Fibroblast of mammary gland (primary cell): Measurements from ENCODE around the gene TSPAN31.

ENCODE experiments used
- DNase-seq: peaks from one replicate; pipeline ENCODE4 v3.0.0-alpha.2; 2010; ENCODE audit warnings: low read depth
- H3K4me3 ChIP-seq: 2 replicates; pipeline ENCODE4 v1.5.1; 2011; ENCODE audit warnings: low read depth, mild to moderate bottlenecking, low read length, moderate library complexity; ENCODE audit not compliant: control insufficient read depth
- TF ChIP-seq, protein P1 (sequence below): conservative IDR thresholded peaks from 2 replicates; pipeline ENCODE4 v1.5.1; 2011; ENCODE audit warnings: low read depth, low read length, inconsistent platforms; ENCODE audit not compliant: control insufficient read depth, insufficient read depth

The TSPAN31 gene, protein sequence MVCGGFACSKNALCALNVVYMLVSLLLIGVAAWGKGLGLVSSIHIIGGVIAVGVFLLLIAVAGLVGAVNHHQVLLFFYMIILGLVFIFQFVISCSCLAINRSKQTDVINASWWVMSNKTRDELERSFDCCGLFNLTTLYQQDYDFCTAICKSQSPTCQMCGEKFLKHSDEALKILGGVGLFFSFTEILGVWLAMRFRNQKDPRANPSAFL

DNA sequence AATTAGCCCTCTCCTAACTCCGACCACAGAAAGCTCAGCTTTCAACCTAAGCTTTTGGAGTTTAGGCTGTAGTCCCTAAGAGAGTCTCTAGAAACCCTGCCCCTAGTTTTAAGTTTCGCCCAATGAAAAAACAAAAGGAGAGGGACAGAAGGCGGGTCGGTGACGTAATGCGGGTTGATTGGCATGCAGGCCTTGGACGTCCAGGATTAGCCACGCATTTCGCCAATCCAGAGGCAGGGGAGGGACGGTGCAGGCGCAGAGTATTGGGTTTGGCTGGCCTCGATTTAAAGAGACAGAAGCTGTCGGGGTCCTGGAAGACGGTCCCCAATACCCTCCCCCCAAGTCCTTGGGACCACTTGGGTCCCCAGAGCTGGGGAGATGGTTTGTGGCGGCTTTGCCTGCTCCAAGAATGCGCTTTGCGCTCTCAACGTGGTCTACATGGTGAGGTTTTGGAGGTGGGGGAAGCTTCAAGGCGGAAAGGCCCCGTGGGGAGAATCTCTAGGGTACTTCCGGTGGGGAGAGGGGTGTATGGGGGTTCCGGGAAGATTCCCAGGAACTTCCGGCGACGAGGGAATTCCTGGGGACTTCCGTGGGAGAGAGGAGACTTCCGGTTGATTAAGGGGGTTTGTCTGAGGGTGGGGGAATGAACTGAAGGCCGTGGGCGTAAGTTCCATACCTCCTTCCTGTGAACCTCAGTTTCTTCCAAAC is at the start of gene TSPAN31:
TSS of gene TSPAN31 (plus strand) at position 263 of the 708 bp plus-strand sequence. CDS start at position 379, 116 bp downstream.
- TF ChIP-seq, protein P1, sequence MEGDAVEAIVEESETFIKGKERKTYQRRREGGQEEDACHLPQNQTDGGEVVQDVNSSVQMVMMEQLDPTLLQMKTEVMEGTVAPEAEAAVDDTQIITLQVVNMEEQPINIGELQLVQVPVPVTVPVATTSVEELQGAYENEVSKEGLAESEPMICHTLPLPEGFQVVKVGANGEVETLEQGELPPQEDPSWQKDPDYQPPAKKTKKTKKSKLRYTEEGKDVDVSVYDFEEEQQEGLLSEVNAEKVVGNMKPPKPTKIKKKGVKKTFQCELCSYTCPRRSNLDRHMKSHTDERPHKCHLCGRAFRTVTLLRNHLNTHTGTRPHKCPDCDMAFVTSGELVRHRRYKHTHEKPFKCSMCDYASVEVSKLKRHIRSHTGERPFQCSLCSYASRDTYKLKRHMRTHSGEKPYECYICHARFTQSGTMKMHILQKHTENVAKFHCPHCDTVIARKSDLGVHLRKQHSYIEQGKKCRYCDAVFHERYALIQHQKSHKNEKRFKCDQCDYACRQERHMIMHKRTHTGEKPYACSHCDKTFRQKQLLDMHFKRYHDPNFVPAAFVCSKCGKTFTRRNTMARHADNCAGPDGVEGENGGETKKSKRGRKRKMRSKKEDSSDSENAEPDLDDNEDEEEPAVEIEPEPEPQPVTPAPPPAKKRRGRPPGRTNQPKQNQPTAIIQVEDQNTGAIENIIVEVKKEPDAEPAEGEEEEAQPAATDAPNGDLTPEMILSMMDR, result no peak
- peak; percentile 99 for DNase-seq
- peak within 1 kb of the TSS; percentile 97 for H3K4me3 ChIP-seq

DNA sequence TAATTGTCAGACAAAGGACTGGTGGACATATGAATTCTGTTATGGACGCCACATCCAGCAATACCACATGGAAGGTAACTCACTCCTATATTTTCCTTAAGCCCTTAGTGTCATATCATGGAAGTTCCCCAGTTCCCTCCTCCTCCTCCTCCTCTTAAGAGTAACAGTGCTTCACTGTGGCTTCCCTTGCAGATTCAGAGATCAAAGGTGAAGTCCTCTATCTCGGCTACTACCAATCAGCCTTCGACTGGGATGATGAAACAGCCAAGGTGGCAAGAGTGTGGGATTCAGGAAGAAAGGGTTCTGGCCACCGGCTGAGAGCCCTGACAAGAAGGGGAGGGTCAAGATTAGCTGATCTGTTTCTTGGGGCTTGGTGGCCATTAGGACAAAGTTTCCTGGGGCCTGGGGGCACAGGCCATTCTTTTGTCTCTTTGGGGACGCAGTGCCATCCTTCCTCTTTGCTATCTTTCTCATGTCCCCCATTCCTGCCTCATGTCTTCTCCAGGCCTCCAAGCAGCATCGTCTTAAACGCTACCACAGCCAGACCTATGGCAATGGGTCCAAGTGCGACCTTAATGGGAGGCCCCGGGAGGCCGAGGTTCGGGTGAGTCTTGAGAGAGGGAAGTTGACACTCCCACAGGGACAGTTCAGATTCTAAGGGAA is 48.9 kb upstream of the TSPAN31 start:
- DNase-seq, result no peak
- no peak overlapping the region for H3K4me3 ChIP-seq
- TF ChIP-seq, protein P1, result no peak

DNA sequence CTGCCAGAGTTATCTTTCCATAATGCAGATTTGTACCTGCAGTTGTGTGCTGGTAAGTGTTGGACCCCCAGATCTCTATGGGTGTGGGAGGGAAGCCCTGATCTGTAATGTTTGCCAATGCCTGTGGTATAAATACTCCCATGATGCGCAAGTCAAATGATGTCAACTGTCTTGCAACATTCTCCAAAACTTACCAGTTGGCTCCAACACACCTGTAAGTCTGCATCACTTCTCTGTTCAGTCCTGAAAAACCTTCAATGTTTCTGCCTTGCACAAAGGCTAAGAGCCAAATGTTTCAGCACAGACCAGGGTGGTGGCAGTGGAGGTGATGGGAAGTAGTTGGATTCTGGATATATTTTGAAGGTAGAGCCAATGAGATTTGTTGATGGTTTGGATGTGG is 47.8 kb upstream of the TSPAN31 start:
- no peak for DNase-seq
- TF ChIP-seq, protein P1, result no peak
- H3K4me3 ChIP-seq, result no peak overlapping the region

DNA sequence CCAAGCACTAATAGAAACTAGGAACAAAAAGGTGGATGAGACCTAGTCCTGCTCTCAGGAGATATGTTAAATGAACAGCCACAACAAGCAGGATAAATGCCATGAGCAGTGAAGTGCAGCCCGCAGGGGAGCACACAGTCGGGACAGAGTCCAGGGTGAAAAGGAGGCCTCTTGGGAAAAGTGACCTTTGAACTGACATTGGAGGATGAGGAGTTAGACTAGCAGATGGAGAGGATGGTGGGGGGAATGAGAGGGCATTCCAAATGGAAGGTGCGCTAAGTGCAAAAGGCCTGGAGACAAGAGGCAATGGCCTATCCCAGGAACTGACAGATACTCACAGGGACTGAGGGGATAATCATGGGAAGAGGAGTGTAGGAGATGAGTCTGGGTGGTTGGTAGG is 46.4 kb upstream of the TSPAN31 start:
- TF ChIP-seq, protein P1, result no peak
- no peak for DNase-seq

DNA sequence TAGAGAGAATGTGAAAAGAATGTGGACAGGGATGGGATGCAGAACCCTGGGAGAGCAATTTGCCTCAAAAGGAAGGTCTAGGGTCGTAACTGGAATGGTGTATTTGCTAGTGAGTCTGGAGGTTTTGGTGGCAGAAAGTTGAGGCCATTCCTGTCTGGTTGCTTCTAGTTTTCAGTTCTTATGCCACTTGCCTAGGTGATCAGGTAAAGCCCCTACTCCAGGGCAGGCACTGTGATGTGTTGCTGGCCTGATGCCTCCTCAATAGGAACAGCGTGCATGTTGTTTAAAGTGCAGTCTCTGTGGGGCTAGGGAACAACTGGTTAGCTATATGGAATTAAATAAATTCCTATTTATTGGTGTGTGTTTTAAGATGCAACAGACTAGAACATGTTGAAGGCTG is 44.5 kb upstream of the TSPAN31 start:
- TF ChIP-seq, protein P1, result no peak
- DNase-seq, result no peak
- H3K4me3 ChIP-seq, result no peak overlapping the region

More for the DNA sequence above, 46.4 kb upstream of the TSPAN31 start:
- no peak overlapping the region for H3K4me3 ChIP-seq

DNA sequence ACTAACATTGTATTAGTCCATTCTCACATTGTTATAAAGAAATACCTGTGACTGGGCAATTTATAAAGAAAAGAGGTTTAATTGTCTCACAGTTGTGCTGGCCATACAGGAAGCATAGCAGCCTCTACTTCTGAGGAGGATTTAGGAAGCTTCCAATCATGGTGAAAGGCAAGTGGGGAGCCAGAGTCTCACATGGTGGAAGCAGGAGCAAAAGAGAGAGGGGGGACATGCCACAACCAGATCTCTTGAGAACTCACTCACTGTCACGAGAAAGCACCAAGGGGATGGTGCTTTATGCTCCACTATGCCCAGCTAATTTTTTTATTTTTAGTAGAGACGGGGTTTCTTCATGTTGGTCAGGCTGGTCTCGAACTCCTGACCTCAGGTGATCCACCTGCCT is 37.6 kb upstream of the TSPAN31 start:
- H3K4me3 ChIP-seq, result no peak overlapping the region
- TF ChIP-seq, protein P1, result no peak
- no peak for DNase-seq
